GM20000 (cell line): ENCODE measurements around the gene GJD2.

Experiments used
- DNase-seq: peaks from one replicate; pipeline ENCODE4 v3.0.0; 2012; ENCODE audit warnings: low spot score
- CTCF ChIP-seq: IDR thresholded peaks from 2 replicates; pipeline ENCODE4 v1.5.1; 2012; ENCODE audit warnings: mild to moderate bottlenecking, control low read depth; ENCODE audit errors: extremely low read depth, missing control alignments

The GJD2 gene

GRCh38 chr15:34719695-34720094 lies 35.1 kb downstream of the GJD2 start:
- no peak for TF ChIP-seq CTCF
- no peak for DNase-seq

GRCh38 chr15:34718681-34719665 lies 35.8 kb downstream of the GJD2 start:
- DNase-seq = no peak
- TF ChIP-seq CTCF = no peak

GRCh38 chr15:34717729-34718128 lies 37.1 kb downstream of the GJD2 start:
- DNase-seq = no peak
- no peak for TF ChIP-seq CTCF

- TF ChIP-seq CTCF = no peak
- no peak for DNase-seq
Measured at GRCh38 chr15:34716111-34716510, 38.7 kb downstream of the GJD2 start.

GRCh38 chr15:34714476-34715121 lies 40.2 kb downstream of the GJD2 start:
- TF ChIP-seq CTCF = no peak
- DNase-seq = no peak

GRCh38 chr15:34713635-34714034 lies 41.2 kb downstream of the GJD2 start:
- no peak for TF ChIP-seq CTCF
- no peak for DNase-seq

GRCh38 chr15:34709866-34710265 lies 44.9 kb downstream of the GJD2 start:
- TF ChIP-seq CTCF = no peak
- DNase-seq = no peak
